Keratinocyte (primary cell): ENCODE data around the gene NUDT6. TPM values are rescaled to one million over a fixed set of nuclear protein-coding genes. Genes with fewer than 3 reads are reported as not detected.

Experiments
- DNase-seq: peaks from one replicate; pipeline ENCODE4 v3.0.0-alpha.2; 2011; ENCODE audit warnings: low read depth, missing footprints, low spot score
- FAIRE-seq: peaks from 2 replicates; lab custom pipeline; 2011; peaks lifted over from hg19 to GRCh38; lab: Jason Lieb, UNC
- H2AFZ ChIP-seq: 2 replicates; pipeline ENCODE4 v1.6.0; 2012; ENCODE audit warnings: low read length, control low read depth, inconsistent platforms; ENCODE audit not compliant: control insufficient read depth
- H3K27ac ChIP-seq: 2 replicates; pipeline ENCODE4 v1.5.1; 2011; ENCODE audit warnings: low read length; ENCODE audit not compliant: control insufficient read depth, insufficient read depth
- H3K27me3 ChIP-seq: 3 replicates; pipeline ENCODE4 v1.6.0; 2011; ENCODE audit warnings: low read length; ENCODE audit not compliant: control insufficient read depth, insufficient read depth; ENCODE audit errors: extremely low read depth
- H3K36me3 ChIP-seq, 2 experiments: 2 replicates in 1 of 2; 3 replicates in 1 of 2; pipeline ENCODE4 v1.5.1; 2011; ENCODE audit warnings: low read length in 2 of 2, mild to moderate bottlenecking in 1 of 2; ENCODE audit not compliant: control insufficient read depth in 2 of 2, insufficient read depth in 2 of 2; ENCODE audit errors: extremely low read depth in 1 of 2
- H3K4me1 ChIP-seq: 3 replicates; pipeline ENCODE4 v1.5.1; 2011; ENCODE audit warnings: low read length; ENCODE audit not compliant: control insufficient read depth, insufficient read depth; ENCODE audit errors: extremely low read depth
- H3K4me2 ChIP-seq: 3 replicates; pipeline ENCODE4 v1.6.0; 2011; ENCODE audit warnings: low read depth, low read length; ENCODE audit not compliant: control insufficient read depth, insufficient read depth; ENCODE audit errors: extremely low read depth
- H3K4me3 ChIP-seq, 3 experiments: fragments of 200-600 bp in 1 of 3; sonication (generic) in 1 of 3; 2 replicates in 2 of 3; 3 replicates in 1 of 3; pipeline ENCODE4 v1.5.1; 2011 to 2016; ENCODE audit warnings: low read length in 3 of 3, mild to moderate bottlenecking in 3 of 3, control low read depth in 2 of 3, inconsistent platforms in 1 of 3, low read depth in 1 of 3, mixed read lengths in 1 of 3, mixed run types in 1 of 3, moderate library complexity in 1 of 3; ENCODE audit not compliant: control insufficient read depth in 2 of 3, insufficient read depth in 2 of 3; ENCODE audit errors: extremely low read depth in 1 of 3
- H3K79me2 ChIP-seq: 2 replicates; pipeline ENCODE4 v1.6.0; 2012; ENCODE audit warnings: low read length; ENCODE audit not compliant: control insufficient read depth, insufficient read depth
- H3K9ac ChIP-seq: 3 replicates; pipeline ENCODE4 v1.6.0; 2011; ENCODE audit warnings: low read length; ENCODE audit not compliant: control insufficient read depth, insufficient read depth; ENCODE audit errors: extremely low read depth
- H3K9me1 ChIP-seq: 3 replicates; pipeline ENCODE4 v1.6.0; 2011; ENCODE audit warnings: low read length; ENCODE audit not compliant: control insufficient read depth, insufficient read depth; ENCODE audit errors: extremely low read depth
- H3K9me3 ChIP-seq: 2 replicates; pipeline ENCODE4 v1.5.1; 2012; ENCODE audit warnings: low read depth, low read length; ENCODE audit not compliant: control insufficient read depth
- H4K20me1 ChIP-seq: 3 replicates; pipeline ENCODE4 v1.6.0; 2011; ENCODE audit warnings: low read length; ENCODE audit not compliant: control insufficient read depth, insufficient read depth; ENCODE audit errors: extremely low read depth
- EZH2 ChIP-seq: IDR thresholded peaks from one replicate; pipeline ENCODE4 v1.6.1; 2012; ENCODE audit warnings: inconsistent platforms, mild to moderate bottlenecking, low read length, moderate library complexity
- dilution Hi-C: fragments of 300-500 bp; cut with MboI; formaldehyde crosslinking; loops from one replicate; pipeline ENCODE4 v1.7.0; 2020; ENCODE audit warnings: low sequenced_read_pairs; ENCODE audit not compliant: extremely low pct_ligation_motif_present
- polyA plus RNA-seq, 5 experiments: library from polyadenylated mRNA; depleted of rRNA in 3 of 5; stranded (reverse) in 3 of 5; stranded (forward) in 1 of 5; unstranded in 1 of 5; fragments of >200 nt; gene quantifications; 1 replicate in 1 of 5; 2 replicates in 3 of 5; 3 replicates in 1 of 5; pipeline versions ENCODE4 v1.2.1 to v1.2.3, GENCODE V29; 2011 to 2012; ENCODE audit warnings: missing spikeins in 2 of 5, low read depth in 1 of 5, low replicate concordance in 1 of 5
- TF ChIP-seq, protein P1 (sequence below), 3 experiments: IDR thresholded peaks in 1 of 3; conservative IDR thresholded peaks in 1 of 3; optimal IDR thresholded peaks in 1 of 3; 2 replicates in 2 of 3; 3 replicates in 1 of 3; pipeline versions ENCODE3 to v1.5.1; 2011; ENCODE audit warnings: low read length in 3 of 3, mild to moderate bottlenecking in 3 of 3, moderate library complexity in 2 of 3, control low read depth in 1 of 3, inconsistent platforms in 1 of 3; ENCODE audit not compliant: insufficient read depth in 2 of 3; ENCODE audit errors: extremely low read depth in 1 of 3

The NUDT6 gene
- polyA plus RNA-seq, 1 donor (not counting 4 experiments of a cell fraction or from before 2014, with no cell fraction given), result 6.9 TPM

DNA sequence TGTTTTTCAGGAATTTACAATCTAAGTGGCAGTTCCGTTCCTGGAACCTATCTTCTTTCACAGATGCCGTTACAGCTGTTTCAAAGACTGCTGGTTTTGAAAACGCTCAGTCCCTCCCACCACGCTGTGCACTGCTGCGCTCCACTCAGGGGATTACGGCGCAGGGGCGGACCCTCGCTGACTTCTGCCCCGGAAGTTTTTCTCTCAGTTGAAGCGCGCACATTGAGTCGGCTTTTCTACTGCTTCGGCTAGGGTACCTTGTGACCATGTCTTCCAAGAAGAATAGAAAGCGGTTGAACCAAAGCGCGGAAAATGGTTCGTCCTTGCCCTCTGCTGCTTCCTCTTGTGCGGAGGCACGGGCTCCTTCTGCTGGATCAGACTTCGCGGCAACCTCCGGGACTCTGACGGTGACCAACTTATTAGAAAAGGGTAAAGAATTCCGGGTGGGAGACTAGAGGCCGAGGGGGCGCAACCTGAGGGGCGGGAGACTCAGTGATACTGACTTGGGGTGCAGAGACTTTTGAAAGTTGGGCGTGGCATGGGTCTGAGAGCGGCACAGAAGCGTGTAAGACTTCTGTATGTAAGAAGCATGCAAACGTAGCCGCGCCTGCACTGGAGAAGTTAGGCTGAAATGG, 597 bp upstream of the NUDT6 start:
- no peaks in the 10 kb centered on the region for H3K36me3 ChIP-seq
- dilution Hi-C loops, result loop anchor here (25.0 kb wide), 1 partner anchor 161 kb away; no protein-coding TSS in a partner anchor
- H3K4me1 ChIP-seq, result peaks cover 9% of the 10 kb centered on the region
- no peaks in the 10 kb centered on the region for H3K27me3 ChIP-seq
- peak; percentile 9 for DNase-seq
- no peaks in the 10 kb centered on the region for H3K9me3 ChIP-seq
- peak overlapping the region; percentile 76 to 100 (median 88) for H3K4me3 ChIP-seq
- no peaks in the 10 kb centered on the region for H3K9me1 ChIP-seq
- H4K20me1 ChIP-seq, result no peaks in the 10 kb centered on the region
- peak overlapping the region; percentile 81 for H3K27ac ChIP-seq
- peaks cover 32% of the 10 kb centered on the region for H3K79me2 ChIP-seq
- peak overlapping the region; percentile 94 for H2AFZ ChIP-seq
- H3K9ac ChIP-seq, result peak overlapping the region; percentile 85
- peak; percentile 79 for FAIRE-seq
- H3K4me2 ChIP-seq, result peak overlapping the region; percentile 89
- TF ChIP-seq EZH2, result no peak
- TF ChIP-seq, protein P1, sequence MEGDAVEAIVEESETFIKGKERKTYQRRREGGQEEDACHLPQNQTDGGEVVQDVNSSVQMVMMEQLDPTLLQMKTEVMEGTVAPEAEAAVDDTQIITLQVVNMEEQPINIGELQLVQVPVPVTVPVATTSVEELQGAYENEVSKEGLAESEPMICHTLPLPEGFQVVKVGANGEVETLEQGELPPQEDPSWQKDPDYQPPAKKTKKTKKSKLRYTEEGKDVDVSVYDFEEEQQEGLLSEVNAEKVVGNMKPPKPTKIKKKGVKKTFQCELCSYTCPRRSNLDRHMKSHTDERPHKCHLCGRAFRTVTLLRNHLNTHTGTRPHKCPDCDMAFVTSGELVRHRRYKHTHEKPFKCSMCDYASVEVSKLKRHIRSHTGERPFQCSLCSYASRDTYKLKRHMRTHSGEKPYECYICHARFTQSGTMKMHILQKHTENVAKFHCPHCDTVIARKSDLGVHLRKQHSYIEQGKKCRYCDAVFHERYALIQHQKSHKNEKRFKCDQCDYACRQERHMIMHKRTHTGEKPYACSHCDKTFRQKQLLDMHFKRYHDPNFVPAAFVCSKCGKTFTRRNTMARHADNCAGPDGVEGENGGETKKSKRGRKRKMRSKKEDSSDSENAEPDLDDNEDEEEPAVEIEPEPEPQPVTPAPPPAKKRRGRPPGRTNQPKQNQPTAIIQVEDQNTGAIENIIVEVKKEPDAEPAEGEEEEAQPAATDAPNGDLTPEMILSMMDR (optimal IDR thresholded peaks at IDR 0.05 in 1 of 3, IDR thresholded peaks at IDR 0.05 in 1 of 3, conservative IDR thresholded peaks at IDR 0.05 in 1 of 3; ENCODE audit: extremely low read depth in 1 of 3, insufficient read depth in 2 of 3, low read length in 3 of 3), result no peak

DNA sequence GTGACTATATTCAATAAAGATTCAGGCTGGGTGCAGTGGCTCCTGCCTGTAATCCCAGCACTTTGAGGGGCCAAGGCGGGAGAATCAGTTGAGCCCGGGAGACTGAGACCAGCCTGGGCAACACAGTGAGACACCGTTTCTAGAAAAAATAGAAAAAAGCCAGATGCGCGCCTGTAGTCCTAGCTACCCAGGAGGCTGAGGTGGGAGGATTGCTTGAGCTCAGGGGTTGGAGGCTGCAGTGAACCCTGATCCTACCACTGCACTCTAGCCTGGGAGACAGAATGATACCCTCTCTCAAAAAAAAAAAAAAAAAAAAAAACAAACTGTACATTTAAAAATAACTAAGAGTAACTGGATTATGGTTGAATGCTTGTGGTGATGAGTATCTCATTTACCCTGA, 1.1 kb downstream of the NUDT6 start:
- DNase-seq, result no peak
- H3K4me2 ChIP-seq, result peak overlapping the region; percentile 89
- H3K9ac ChIP-seq, result no peak overlapping the region
- H3K4me3 ChIP-seq, result peak overlapping the region in 2 of 3 experiments; percentile 88 to 100
- peaks cover 30% of the 10 kb centered on the region for H3K79me2 ChIP-seq
- no peaks in the 10 kb centered on the region for H3K9me3 ChIP-seq
- H3K27ac ChIP-seq, result no peak overlapping the region
- no peaks in the 10 kb centered on the region for H4K20me1 ChIP-seq
- peaks cover 9% of the 10 kb centered on the region for H3K4me1 ChIP-seq
- dilution Hi-C loops, result loop anchor here (25.0 kb wide), 1 partner anchor 159 kb away; no protein-coding TSS in a partner anchor
- no peak overlapping the region for H2AFZ ChIP-seq
- TF ChIP-seq, protein P1 (optimal IDR thresholded peaks at IDR 0.05 in 1 of 3, IDR thresholded peaks at IDR 0.05 in 1 of 3, conservative IDR thresholded peaks at IDR 0.05 in 1 of 3; ENCODE audit: extremely low read depth in 1 of 3, insufficient read depth in 2 of 3, low read length in 3 of 3), result no peak
- no peak for TF ChIP-seq EZH2
- no peaks in the 10 kb centered on the region for H3K36me3 ChIP-seq
- no peaks in the 10 kb centered on the region for H3K9me1 ChIP-seq
- no peaks in the 10 kb centered on the region for H3K27me3 ChIP-seq
- FAIRE-seq, result no peak
